Lower leg skin (tissue), 3 donors: ENCODE measurements around the gene DAAM1.

Source experiments
- POLR2A ChIP-seq, 2 donors: fragments of 450-650 bp; IDR thresholded peaks; one replicate each; pipeline ENCODE4 v1.6.1; 2016 to 2017; ENCODE audit warnings: antibody characterized with exemption in 2 of 2, mild to moderate bottlenecking in 1 of 2, moderate library complexity in 1 of 2
- TF ChIP-seq, protein P1 (sequence below), 3 donors: fragments of 450-650 bp; IDR thresholded peaks; one replicate each; pipeline ENCODE4 v1.5.1; 2016; ENCODE audit warnings: antibody characterized with exemption in 3 of 3, mild to moderate bottlenecking in 3 of 3, moderate library complexity in 2 of 3

DNA sequence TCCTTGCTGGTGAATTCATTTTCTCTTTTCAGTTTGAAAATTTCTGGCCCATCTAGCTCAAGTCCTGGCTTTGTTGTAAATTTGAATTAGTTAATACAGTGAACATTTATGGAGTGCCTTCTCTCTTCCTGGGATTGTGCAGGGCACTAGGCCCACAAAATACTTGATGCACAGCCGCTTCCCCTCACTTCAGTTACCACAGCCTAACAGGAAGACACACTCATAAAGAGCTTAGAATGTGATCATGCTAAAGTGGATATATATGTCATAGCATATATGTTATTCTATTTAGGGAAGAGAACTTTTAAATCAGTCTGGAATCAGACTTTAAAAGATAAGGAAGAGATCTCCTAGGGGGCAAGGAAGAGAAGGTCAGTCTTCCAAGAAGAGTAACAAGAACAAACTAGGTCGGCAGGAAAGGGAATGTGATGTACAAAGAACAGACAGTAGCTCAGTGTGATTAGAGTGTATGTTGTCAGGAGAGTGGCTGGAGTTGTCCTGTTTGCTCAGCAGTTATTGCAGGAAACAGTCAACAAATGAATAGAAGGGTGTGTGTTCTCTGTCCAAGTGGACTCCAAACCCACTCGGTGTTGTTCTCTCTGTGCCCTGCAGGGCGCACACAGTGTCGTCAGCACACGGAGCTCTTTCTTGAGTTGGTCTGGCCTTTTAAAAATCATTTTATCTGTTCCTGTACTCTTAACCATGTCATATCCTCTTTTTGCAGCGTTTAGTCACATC is 74.4 kb downstream of the DAAM1 start:
- TF ChIP-seq POLR2A (IDR thresholded peaks at IDR 0.05) = no peak
- TF ChIP-seq, protein P1, sequence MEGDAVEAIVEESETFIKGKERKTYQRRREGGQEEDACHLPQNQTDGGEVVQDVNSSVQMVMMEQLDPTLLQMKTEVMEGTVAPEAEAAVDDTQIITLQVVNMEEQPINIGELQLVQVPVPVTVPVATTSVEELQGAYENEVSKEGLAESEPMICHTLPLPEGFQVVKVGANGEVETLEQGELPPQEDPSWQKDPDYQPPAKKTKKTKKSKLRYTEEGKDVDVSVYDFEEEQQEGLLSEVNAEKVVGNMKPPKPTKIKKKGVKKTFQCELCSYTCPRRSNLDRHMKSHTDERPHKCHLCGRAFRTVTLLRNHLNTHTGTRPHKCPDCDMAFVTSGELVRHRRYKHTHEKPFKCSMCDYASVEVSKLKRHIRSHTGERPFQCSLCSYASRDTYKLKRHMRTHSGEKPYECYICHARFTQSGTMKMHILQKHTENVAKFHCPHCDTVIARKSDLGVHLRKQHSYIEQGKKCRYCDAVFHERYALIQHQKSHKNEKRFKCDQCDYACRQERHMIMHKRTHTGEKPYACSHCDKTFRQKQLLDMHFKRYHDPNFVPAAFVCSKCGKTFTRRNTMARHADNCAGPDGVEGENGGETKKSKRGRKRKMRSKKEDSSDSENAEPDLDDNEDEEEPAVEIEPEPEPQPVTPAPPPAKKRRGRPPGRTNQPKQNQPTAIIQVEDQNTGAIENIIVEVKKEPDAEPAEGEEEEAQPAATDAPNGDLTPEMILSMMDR (IDR thresholded peaks at IDR 0.05) = no peak
